GM23248 (cell line): ENCODE measurements around the gene RPS19.

Experiments used
- EZH2 ChIP-seq: fragments of 200-600 bp; sonication (generic); IDR thresholded peaks from 2 replicates; pipeline ENCODE4 v1.6.1; 2018; ENCODE audit warnings: antibody characterized with exemption, mild to moderate bottlenecking; ENCODE audit not compliant: insufficient read depth, poor library complexity, severe bottlenecking
- EZH2phosphoT487 ChIP-seq: fragments of 200-600 bp; sonication (generic); IDR thresholded peaks from 2 replicates; pipeline ENCODE4 v1.6.1; 2018; ENCODE audit warnings: antibody characterized with exemption, moderate library complexity, mild to moderate bottlenecking, low read depth; ENCODE audit not compliant: insufficient read depth

- no peak for TF ChIP-seq EZH2
- no peak for TF ChIP-seq EZH2phosphoT487
Observed at GRCh38 chr19:41863209-41863931, 3.3 kb downstream of the RPS19 start.
